HCT116 (cell line): Measurements from ENCODE around the gene PLK4. TPM values are rescaled to one million over a fixed set of nuclear protein-coding genes. Genes with fewer than 3 reads are reported as not detected.

Experiments
- ATAC-seq: fragments of 200-7000 bp; cut with Tn5 transposase; 2 replicates; pipeline ENCODE4 v1.9.1; 2020; ENCODE audit warnings: mild to moderate bottlenecking, moderate library complexity
- BruUV-seq: library from RNA; stranded (reverse); fragments of 400-500 nt; replicated peaks from 2 replicates; lab custom pipeline; 2021; lab: Mats Ljungman, UMichigan
- CTCF ChIA-PET: fragments of 300-600 bp; sonication (Branson Sonifier 250); formaldehyde crosslinking; loops from one replicate; lab custom pipeline; 2021; ENCODE audit warnings: antibody characterized with exemption; lab: Charles Lee
- POLR2A ChIA-PET: fragments of 300-600, 350-600 bp; sonication (Branson Sonifier 250); formaldehyde crosslinking; loops from one replicate; lab custom pipeline; 2021; ENCODE audit warnings: antibody characterized with exemption; lab: Charles Lee
- RAD21 ChIA-PET, 2 experiments: fragments of 300-600 bp; sonication (Branson Sonifier 250); formaldehyde crosslinking; loops; one replicate each; lab custom pipeline; 2023; ENCODE audit warnings: low total read pairs in 2 of 2; ENCODE audit not compliant: uncharacterized antibody in 2 of 2, unreplicated experiment in 2 of 2, low non-redundant PET in 1 of 2; lab: Charles Lee
- DNase-seq: peaks from one replicate; pipeline ENCODE4 v3.0.0-alpha.2; 2010; ENCODE audit warnings: low read depth, low spot score
- H2AFZ ChIP-seq: fragments of 200-600 bp; shearing (Covaris generic), sonication (generic); 2 replicates; pipeline ENCODE4 v1.6.1; 2017; ENCODE audit warnings: low read depth, mixed run types, mixed read lengths, antibody characterized with exemption, low read length; ENCODE audit not compliant: poor library complexity, severe bottlenecking
- H3K27ac ChIP-seq: 2 replicates; pipeline ENCODE4 v1.5.1; 2012; ENCODE audit warnings: low read depth, low read length
- H3K27me3 ChIP-seq: fragments of 200-600 bp; sonication (generic); 2 replicates; pipeline ENCODE4 v1.6.1; 2016; ENCODE audit warnings: mixed run types, low read length, mixed read lengths; ENCODE audit not compliant: insufficient read depth
- H3K36me3 ChIP-seq, 2 experiments: fragments of 200-500 bp in 1 of 2; fragments of 200-600 bp in 1 of 2; sonication (Bioruptor generic) in 1 of 2; sonication (generic) in 1 of 2; 2 replicates each; pipeline versions ENCODE4 v1.5.1 to v1.6.1; 2014 to 2016; ENCODE audit warnings: low read length in 2 of 2, inconsistent platforms in 1 of 2, mixed read lengths in 1 of 2, mixed run types in 1 of 2; ENCODE audit not compliant: insufficient read depth in 2 of 2, control insufficient read depth in 1 of 2
- H3K4me1 ChIP-seq, 2 experiments: fragments of 200-600 bp in 1 of 2; sonication (generic) in 1 of 2; 2 replicates each; pipeline versions ENCODE4 v1.5.1 to v1.6.1; 2012 to 2017; ENCODE audit warnings: low read length in 2 of 2, inconsistent platforms in 1 of 2, mild to moderate bottlenecking in 1 of 2, mixed read lengths in 1 of 2, mixed run types in 1 of 2, moderate library complexity in 1 of 2; ENCODE audit not compliant: insufficient read depth in 2 of 2, control insufficient read depth in 1 of 2
- H3K4me2 ChIP-seq: fragments of 200-600 bp; sonication (generic); 2 replicates; pipeline ENCODE4 v1.6.1; 2017; ENCODE audit warnings: mixed run types, low read length, mixed read lengths
- H3K4me3 ChIP-seq, 2 experiments: fragments of 200-600 bp in 1 of 2; sonication (generic) in 1 of 2; replicated peaks in 1 of 2; 2 replicates each; pipeline ENCODE4 v1.5.1; 2011 to 2016; ENCODE audit warnings: low read length in 2 of 2, control low read depth in 1 of 2, low read depth in 1 of 2, mild to moderate bottlenecking in 1 of 2, mixed read lengths in 1 of 2, mixed run types in 1 of 2
- H3K79me2 ChIP-seq: fragments of 200-600 bp; sonication (generic); 2 replicates; pipeline ENCODE4 v1.6.1; 2017; ENCODE audit warnings: mild to moderate bottlenecking, mixed run types, low read length, moderate library complexity, mixed read lengths; ENCODE audit not compliant: insufficient read depth
- H3K9ac ChIP-seq: fragments of 200-600 bp; sonication (generic); 2 replicates; pipeline ENCODE4 v1.6.1; 2016; ENCODE audit warnings: low read length, mixed read lengths
- H3K9me2 ChIP-seq: fragments of 200-600 bp; sonication (generic), shearing (Covaris generic); 2 replicates; pipeline ENCODE4 v1.6.1; 2017; ENCODE audit warnings: mixed run types, mild to moderate bottlenecking, moderate library complexity; ENCODE audit not compliant: insufficient read depth
- H3K9me3 ChIP-seq, 2 experiments: fragments of 200-500 bp in 1 of 2; fragments of 200-600 bp in 1 of 2; sonication (Bioruptor generic) in 1 of 2; sonication (generic) in 1 of 2; 2 replicates each; pipeline ENCODE4 v1.6.1; 2014 to 2017; ENCODE audit warnings: low read length in 2 of 2, mixed read lengths in 2 of 2, inconsistent platforms in 1 of 2, low read depth in 1 of 2, mild to moderate bottlenecking in 1 of 2, mixed run types in 1 of 2, moderate library complexity in 1 of 2; ENCODE audit not compliant: control insufficient read depth in 1 of 2, insufficient read depth in 1 of 2
- H4K20me1 ChIP-seq: fragments of 200-600 bp; sonication (generic), shearing (Covaris generic); 2 replicates; pipeline ENCODE4 v1.6.1; 2017; ENCODE audit warnings: mixed run types, mild to moderate bottlenecking, moderate library complexity; ENCODE audit not compliant: insufficient read depth
- CBX3 ChIP-seq: IDR thresholded peaks from 2 replicates; pipeline ENCODE4 v1.6.1; 2012; ENCODE audit warnings: low read depth
- CEBPB ChIP-seq: IDR thresholded peaks from 2 replicates; pipeline ENCODE4 v1.6.1; 2012; ENCODE audit warnings: low read depth
- CTCF ChIP-seq, 3 experiments: fragments of 200-600 bp in 1 of 3; sonication (generic) in 1 of 3; IDR thresholded peaks in 2 of 3; conservative IDR thresholded peaks in 1 of 3; 2 replicates each; pipeline ENCODE4 v1.5.1; 2012 to 2017; ENCODE audit warnings: low read depth in 2 of 3, low read length in 2 of 3, antibody characterized with exemption in 1 of 3, borderline replicate concordance in 1 of 3, control low read depth in 1 of 3, mild to moderate bottlenecking in 1 of 3, mixed read lengths in 1 of 3, mixed run types in 1 of 3, moderate library complexity in 1 of 3; ENCODE audit not compliant: insufficient read depth in 1 of 3
- EGR1 ChIP-seq: IDR thresholded peaks from 2 replicates; pipeline ENCODE4 v1.6.1; 2012; ENCODE audit warnings: low read depth
- EZH2 ChIP-seq: fragments of 200-600 bp; sonication (generic); IDR thresholded peaks from 2 replicates; pipeline ENCODE4 v1.6.1; 2017; ENCODE audit warnings: antibody characterized with exemption, mixed run types
- EZH2phosphoT487 ChIP-seq: fragments of 200-600 bp; IDR thresholded peaks from 2 replicates; pipeline ENCODE4 v1.6.1; 2018; ENCODE audit warnings: antibody characterized with exemption, borderline replicate concordance
- JUND ChIP-seq: IDR thresholded peaks from 2 replicates; pipeline ENCODE4 v1.6.1; 2012
- MAX ChIP-seq: IDR thresholded peaks from 2 replicates; pipeline ENCODE4 v1.6.1; 2012
- POLR2A ChIP-seq: IDR thresholded peaks from 2 replicates; pipeline ENCODE4 v1.7.0; 2011; ENCODE audit warnings: borderline replicate concordance; ENCODE audit not compliant: insufficient read depth, insufficient read length; ENCODE audit errors: extremely low read depth
- POLR2AphosphoS5 ChIP-seq: IDR thresholded peaks from 2 replicates; pipeline ENCODE4 v1.6.1; 2011; ENCODE audit warnings: mild to moderate bottlenecking, low read depth, low read length, moderate library complexity
- RAD21 ChIP-seq: IDR thresholded peaks from 2 replicates; pipeline ENCODE4 v1.6.1; 2012; ENCODE audit warnings: low read depth, mild to moderate bottlenecking
- SIN3A ChIP-seq: IDR thresholded peaks from 2 replicates; pipeline ENCODE4 v1.6.1; 2012; ENCODE audit warnings: low read depth
- SP1 ChIP-seq: IDR thresholded peaks from 2 replicates; pipeline ENCODE4 v1.6.1; 2012; ENCODE audit warnings: low read depth
- YY1 ChIP-seq: IDR thresholded peaks from 2 replicates; pipeline ENCODE4 v1.6.1; 2011; ENCODE audit warnings: low read length, low read depth, moderate library complexity, mild to moderate bottlenecking; ENCODE audit not compliant: insufficient replicate concordance; ENCODE audit errors: extremely low read depth
- ZBTB33 ChIP-seq: IDR thresholded peaks from 2 replicates; pipeline ENCODE4 v1.6.1; 2011; ENCODE audit warnings: mild to moderate bottlenecking, low read length, moderate library complexity; ENCODE audit not compliant: insufficient replicate concordance; ENCODE audit errors: extremely low read depth
- ZFX ChIP-seq: fragments of 450-650 bp; IDR thresholded peaks from 2 replicates; pipeline ENCODE4 v1.6.1; 2017
- ZNF274 ChIP-seq: fragments of 200-500 bp; sonication (Bioruptor generic); IDR thresholded peaks from 2 replicates; pipeline ENCODE4 v1.6.1; 2014; ENCODE audit warnings: mild to moderate bottlenecking, low read depth, low read length, inconsistent platforms
- intact Hi-C: fragments of 100-400 bp; cut with micrococcal nuclease; formaldehyde crosslinking; loops from 2 replicates; pipeline ENCODE4 v1.10.0; 2022
- total RNA-seq: library from RNA; stranded (reverse); gene quantifications from one replicate; pipeline ENCODE4 v1.2.1, GENCODE V29; 2021; ENCODE audit not compliant: unreplicated experiment

Gene PLK4
- total RNA-seq, 1 experiment from 2014 or later = 34.8 TPM

- DNase-seq (no peak), ATAC-seq (no peak)
- Histone ChIP-seq H3K9me3 (peaks cover 5 to 10% of the 10 kb centered on the region in 2 experiments; a peak in 2 of 4 replicates), H3K4me2 (no peak overlapping the region), H3K79me2 (peaks cover 19% of the 10 kb centered on the region), H3K27me3 (no peaks in the 10 kb centered on the region), H3K36me3 (no peaks in the 10 kb centered on the region), H3K9me2 (no peaks in the 10 kb centered on the region), H4K20me1 (no peaks in the 10 kb centered on the region), H3K9ac (no peak overlapping the region), H3K4me3 (no peak overlapping the region), H2AFZ (no peak overlapping the region), H3K27ac (no peak overlapping the region), H3K4me1 (peaks cover 0 to 6% of the 10 kb centered on the region in 2 experiments; a peak in 1 of 4 replicates)
- no TSS peak for BruUV-seq
- POLR2A ChIA-PET = no interaction called here
- RAD21 ChIA-PET = no interaction called here
- CTCF ChIA-PET = no interaction called here
- TF ChIP-seq EZH2 (no peak), ZBTB33 (no peak), ZNF274 (no peak), EGR1 (no peak), JUND (no peak), CEBPB (no peak), MAX (no peak), YY1 (no peak), ZFX (no peak), POLR2AphosphoS5 (no peak), SIN3A (no peak), CTCF (IDR thresholded peaks at IDR 0.05 in 2 of 3, conservative IDR thresholded peaks at IDR 0.05 in 1 of 3; ENCODE audit: borderline replicate concordance in 1 of 3, insufficient read depth in 1 of 3, low read depth in 2 of 3, low read length in 2 of 3) (no peak), POLR2A (no peak), EZH2phosphoT487 (no peak), RAD21 (no peak), CBX3 (no peak), SP1 (no peak)
- intact Hi-C loops = no loop called here
Measured at GRCh38 chr4:127846765-127847164, 33.9 kb upstream of the PLK4 start.
